T-helper 1 cell treated with Interleukin-12 subunit alpha and Interleukin-12 subunit beta and Interleukin-4 antibody, amounts not matched to agents 30 μg/mL and 1 μg/mL, for 36 hours (primary cell): ENCODE results near the gene WNT9A.
A peak's percentile ranks its signal among the peaks of the same experiment; 100 is the strongest.
"Not testable (repeated sequence)": the region's sequence is repeated elsewhere in the genome, so short reads cannot be mapped to it uniquely, and the experiment has no call there.

Experiments used
- H3K27ac Mint-ChIP-seq: one replicate; pipeline ENCODE4 v1.8.0; 2021; ENCODE audit warnings: mild to moderate bottlenecking, mixed read lengths
- H3K27me3 Mint-ChIP-seq: one replicate; pipeline ENCODE4 v1.8.0; 2021; ENCODE audit warnings: low read depth, mixed read lengths
- H3K36me3 Mint-ChIP-seq: one replicate; pipeline ENCODE4 v1.8.0; 2021; ENCODE audit warnings: low read depth, mixed read lengths
- H3K4me1 Mint-ChIP-seq: one replicate; pipeline ENCODE4 v1.8.0; 2021; ENCODE audit warnings: low read depth, mixed read lengths
- H3K4me3 Mint-ChIP-seq: one replicate; pipeline ENCODE4 v1.8.0; 2021; ENCODE audit warnings: mild to moderate bottlenecking, moderate library complexity, mixed read lengths
- H3K9me3 Mint-ChIP-seq: one replicate; pipeline ENCODE4 v1.8.0; 2021; ENCODE audit warnings: mixed read lengths

Gene WNT9A

GRCh38 chr1:227889047-227889862 lies 58.5 kb downstream of the WNT9A start:
- peaks cover 4% of the 10 kb centered on the region for H3K27me3 Mint-ChIP-seq
- peaks cover 7% of the 10 kb centered on the region for H3K4me1 Mint-ChIP-seq
- no peak overlapping the region for H3K27ac Mint-ChIP-seq
- no peak overlapping the region for H3K4me3 Mint-ChIP-seq
- no peaks in the 10 kb centered on the region for H3K9me3 Mint-ChIP-seq
- no peaks in the 10 kb centered on the region for H3K36me3 Mint-ChIP-seq

GRCh38 chr1:227888404-227889046 lies 59.2 kb downstream of the WNT9A start:
- no peaks in the 10 kb centered on the region for H3K36me3 Mint-ChIP-seq
- H3K27me3 Mint-ChIP-seq = peaks cover 4% of the 10 kb centered on the region
- H3K27ac Mint-ChIP-seq = no peak overlapping the region
- peaks cover 7% of the 10 kb centered on the region for H3K4me1 Mint-ChIP-seq
- no peaks in the 10 kb centered on the region for H3K9me3 Mint-ChIP-seq
- no peak overlapping the region for H3K4me3 Mint-ChIP-seq

GRCh38 chr1:227887697-227888403 lies 59.9 kb downstream of the WNT9A start:
- Mint-ChIP-seq H3K4me3 (no peak overlapping the region), H3K27ac (no peak overlapping the region), H3K9me3 (no peaks in the 10 kb centered on the region), H3K27me3 (peaks cover 4% of the 10 kb centered on the region), H3K36me3 (no peaks in the 10 kb centered on the region), H3K4me1 (peaks cover 7% of the 10 kb centered on the region)

DNA sequence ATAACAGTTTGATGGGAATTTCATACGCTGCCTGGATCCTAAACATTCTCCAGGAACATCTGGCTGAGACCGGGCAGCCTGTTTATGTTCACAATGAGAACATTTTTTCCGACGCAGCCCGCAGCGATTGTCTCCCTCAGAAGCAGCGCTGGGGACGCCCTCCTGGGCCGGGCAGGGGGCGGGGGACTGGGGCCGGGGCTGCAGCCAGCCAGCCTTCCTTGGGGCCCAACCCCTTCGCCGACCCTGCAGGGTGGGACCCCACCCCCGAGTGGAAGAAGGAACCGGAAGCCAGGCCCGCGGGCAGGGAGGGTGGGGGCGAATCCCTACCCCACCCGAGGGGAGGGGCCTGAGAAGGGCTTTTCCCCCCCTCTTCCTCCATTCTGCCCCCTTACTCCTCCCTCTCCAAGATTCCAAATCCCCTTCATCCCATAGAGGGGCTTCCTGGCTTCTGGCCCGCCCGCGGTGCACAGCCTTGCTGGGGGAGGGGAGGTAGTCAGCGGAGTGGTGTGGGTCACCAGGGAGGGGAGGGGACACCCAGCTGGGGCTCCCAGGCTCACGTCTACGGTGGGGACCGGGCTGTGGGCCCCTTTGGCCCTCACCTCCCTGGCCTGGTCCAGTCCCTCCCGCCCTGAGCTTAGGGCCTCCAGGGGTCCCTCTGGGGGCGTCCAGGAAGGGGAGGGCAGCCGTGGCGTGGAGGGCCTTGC lies 60.6 kb downstream of the WNT9A start:
- no peaks in the 10 kb centered on the region for H3K9me3 Mint-ChIP-seq
- H3K27ac Mint-ChIP-seq = no peak overlapping the region
- H3K36me3 Mint-ChIP-seq = no peaks in the 10 kb centered on the region
- H3K4me1 Mint-ChIP-seq = peaks cover 7% of the 10 kb centered on the region
- H3K27me3 Mint-ChIP-seq = peaks cover 4% of the 10 kb centered on the region
- no peak overlapping the region for H3K4me3 Mint-ChIP-seq

DNA sequence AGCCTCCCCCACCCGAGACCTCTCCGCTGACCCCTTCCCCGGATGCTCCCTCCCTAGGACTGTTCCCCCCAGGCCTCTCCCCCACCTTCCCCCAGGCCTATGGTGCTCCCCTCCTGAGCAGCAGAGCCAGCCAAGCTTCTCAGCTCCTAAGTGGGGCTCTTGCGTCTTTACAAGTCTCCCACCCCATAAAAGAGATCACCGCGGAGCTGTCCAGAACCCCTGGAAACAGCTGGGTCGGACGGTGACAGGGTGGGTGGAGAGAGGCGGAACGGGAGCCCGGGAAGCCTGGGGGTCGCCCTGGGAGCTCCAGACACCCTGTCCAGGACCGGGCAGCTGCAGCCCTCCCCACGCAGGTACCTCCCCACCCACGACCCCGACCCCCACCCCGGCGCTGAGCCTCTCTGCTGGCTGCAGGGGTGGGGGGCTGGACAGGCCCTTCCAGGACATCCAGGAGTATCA lies 61.2 kb downstream of the WNT9A start:
- Mint-ChIP-seq H3K27me3 (peaks cover 4% of the 10 kb centered on the region), H3K4me3 (no peak overlapping the region), H3K27ac (no peak overlapping the region), H3K36me3 (no peaks in the 10 kb centered on the region), H3K4me1 (peaks cover 7% of the 10 kb centered on the region), H3K9me3 (no peaks in the 10 kb centered on the region)

GRCh38 chr1:227885648-227886502 lies 61.9 kb downstream of the WNT9A start:
- H3K27ac Mint-ChIP-seq = peak overlapping the region; percentile 36
- H3K4me3 Mint-ChIP-seq = no peak overlapping the region
- peaks cover 4% of the 10 kb centered on the region for H3K27me3 Mint-ChIP-seq
- no peaks in the 10 kb centered on the region for H3K36me3 Mint-ChIP-seq
- H3K9me3 Mint-ChIP-seq = no peaks in the 10 kb centered on the region
- peaks cover 7% of the 10 kb centered on the region for H3K4me1 Mint-ChIP-seq

- peaks cover 7% of the 10 kb centered on the region for H3K4me1 Mint-ChIP-seq
These were observed 62.5 kb downstream of the WNT9A start for GRCh38 chr1:227885135-227885647.

DNA sequence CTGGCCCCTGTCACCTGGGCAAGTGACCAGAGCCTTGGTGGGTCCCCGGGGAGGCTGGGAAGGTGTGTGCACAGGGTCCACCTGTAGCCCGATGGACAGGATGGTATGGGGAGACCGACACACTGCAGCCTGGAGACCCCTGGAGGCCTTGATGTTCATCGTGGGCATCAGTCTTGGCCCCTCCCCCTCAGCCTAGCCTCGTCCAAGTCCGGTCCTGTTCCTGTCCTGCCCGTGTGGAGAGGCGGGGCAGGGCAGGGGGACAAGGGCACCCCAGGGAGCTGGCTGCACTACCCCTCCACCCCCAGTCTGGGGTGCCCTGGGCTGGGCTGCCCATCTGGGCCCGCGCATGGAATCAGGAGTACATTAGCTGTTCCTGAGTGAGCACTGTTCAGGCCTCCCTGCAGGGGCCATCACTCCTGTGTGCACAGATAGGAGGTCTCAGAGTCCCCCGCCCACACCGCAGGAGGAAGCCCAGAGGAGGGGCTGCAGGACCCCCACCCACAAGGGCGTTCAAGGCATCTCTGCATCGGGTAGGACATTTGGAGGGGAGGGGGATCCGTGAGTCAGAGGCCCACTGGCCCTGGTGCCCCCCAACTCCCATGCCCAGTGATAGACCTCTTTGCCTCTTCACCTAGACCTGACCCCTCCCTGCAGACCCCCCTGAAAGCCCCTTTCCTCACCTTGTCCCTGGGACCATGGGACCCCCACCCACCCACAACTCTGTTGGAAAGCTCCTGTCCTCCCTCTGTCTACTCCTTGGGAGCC lies 63.2 kb downstream of the WNT9A start:
- peaks cover 12% of the 10 kb centered on the region for H3K27me3 Mint-ChIP-seq
- peaks cover 7% of the 10 kb centered on the region for H3K4me1 Mint-ChIP-seq
- H3K4me3 Mint-ChIP-seq = no peak overlapping the region
- H3K36me3 Mint-ChIP-seq = no peaks in the 10 kb centered on the region
- no peaks in the 10 kb centered on the region for H3K9me3 Mint-ChIP-seq
- H3K27ac Mint-ChIP-seq = no peak overlapping the region

More at GRCh38 chr1:227885135-227885647, 62.5 kb downstream of the WNT9A start:
- Mint-ChIP-seq H3K27ac (peak overlapping the region; percentile 36), H3K9me3 (no peaks in the 10 kb centered on the region), H3K27me3 (peaks cover 6% of the 10 kb centered on the region), H3K4me3 (no peak overlapping the region), H3K36me3 (no peaks in the 10 kb centered on the region)

DNA sequence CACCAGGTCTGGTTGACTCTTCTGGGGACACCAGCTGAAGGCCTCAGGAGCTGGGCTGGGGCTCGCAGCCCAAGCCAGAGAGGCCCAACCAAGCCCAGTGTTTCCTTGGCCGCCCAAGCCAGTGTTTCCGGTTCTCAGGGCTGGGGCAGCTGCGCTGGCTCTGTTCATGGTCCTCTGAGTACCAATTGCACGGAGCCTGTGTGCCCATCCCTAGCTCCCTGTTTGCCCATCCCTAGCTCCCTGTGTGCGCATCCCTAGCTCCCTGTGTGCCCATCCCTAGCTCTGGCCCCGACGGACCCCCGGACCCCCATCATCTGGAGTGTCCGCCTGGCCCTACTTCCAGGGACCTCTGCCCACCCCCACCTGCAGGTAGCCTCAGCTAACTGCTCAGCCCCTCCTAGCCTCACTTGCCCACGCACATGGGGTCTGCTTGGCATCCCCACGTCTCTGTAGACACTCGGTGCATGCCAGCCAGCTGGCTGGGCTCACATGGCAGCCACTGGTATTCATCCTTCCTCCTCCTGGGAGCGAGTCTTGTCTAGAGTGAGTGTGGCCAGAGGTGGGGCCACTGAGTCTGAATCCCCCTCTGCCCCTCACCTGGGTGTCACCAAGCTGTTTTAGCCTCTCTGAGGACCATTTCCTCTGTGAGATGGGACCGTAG lies 64.0 kb downstream of the WNT9A start:
- Mint-ChIP-seq H3K4me3 (no peak overlapping the region), H3K27me3 (peaks cover 17% of the 10 kb centered on the region), H3K27ac (no peak overlapping the region), H3K4me1 (peaks cover 7% of the 10 kb centered on the region), H3K36me3 (no peaks in the 10 kb centered on the region), H3K9me3 (no peaks in the 10 kb centered on the region)

DNA sequence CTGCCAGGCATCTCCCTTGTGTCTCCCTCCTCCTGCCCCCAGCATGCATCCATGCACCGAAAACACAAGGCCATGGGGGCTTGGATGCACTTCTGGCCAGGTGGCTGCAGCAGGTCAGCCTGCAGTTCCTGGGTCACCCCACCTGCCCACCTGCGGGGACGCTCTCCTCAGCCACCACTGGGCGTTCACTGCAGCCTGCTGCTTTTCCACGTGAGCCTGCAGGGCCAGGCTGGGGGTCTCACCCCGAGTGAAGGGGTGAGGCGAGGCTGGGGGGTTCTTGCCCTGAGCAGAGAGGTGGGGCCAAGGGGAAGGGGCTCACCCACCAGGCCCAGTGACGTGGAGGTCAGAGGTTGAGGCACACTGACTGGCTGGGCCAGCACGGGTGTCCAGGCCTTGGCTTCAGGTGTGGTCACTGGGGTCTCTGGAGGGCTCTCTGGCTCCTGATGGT lies 64.6 kb downstream of the WNT9A start:
- Mint-ChIP-seq H3K27ac (no peak overlapping the region), H3K36me3 (no peaks in the 10 kb centered on the region), H3K4me3 (no peak overlapping the region)

DNA sequence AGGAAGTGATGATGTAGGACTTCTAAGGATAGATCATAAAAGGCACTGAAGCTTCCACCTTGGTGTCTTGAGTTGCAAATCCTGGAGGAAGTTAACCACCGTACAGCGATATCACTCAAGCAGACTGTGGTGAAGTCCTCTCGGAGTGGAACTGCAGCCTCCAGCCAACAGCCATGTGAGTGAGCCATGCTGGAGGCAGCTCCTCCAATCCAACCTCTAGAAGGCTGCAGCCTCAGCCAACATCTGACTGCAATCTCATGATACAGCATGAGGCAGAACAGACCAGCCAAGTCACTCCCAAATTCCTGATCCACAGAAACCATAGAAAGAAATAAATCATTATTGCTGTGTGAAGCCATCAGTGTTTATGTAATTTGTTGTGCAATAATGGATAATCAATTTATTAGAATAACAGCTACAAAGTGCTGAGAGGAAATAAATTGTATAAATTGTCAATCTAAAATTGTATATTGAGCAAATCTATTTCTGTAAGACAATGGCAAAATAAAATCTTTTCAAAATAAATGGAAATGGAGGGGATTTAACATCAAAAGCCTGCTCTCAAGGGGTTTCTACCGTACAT lies 67.3 kb downstream of the WNT9A start:
- Mint-ChIP-seq H3K27me3 (peaks cover 19% of the 10 kb centered on the region), H3K9me3 (no peaks in the 10 kb centered on the region), H3K4me3 (no peak overlapping the region), H3K36me3 (no peaks in the 10 kb centered on the region), H3K27ac (no peak overlapping the region), H3K4me1 (peaks cover 2% of the 10 kb centered on the region)

More for the DNA sequence above, 64.6 kb downstream of the WNT9A start:
- peaks cover 17% of the 10 kb centered on the region for H3K27me3 Mint-ChIP-seq
- no peaks in the 10 kb centered on the region for H3K9me3 Mint-ChIP-seq
- peaks cover 7% of the 10 kb centered on the region for H3K4me1 Mint-ChIP-seq

GRCh38 chr1:227877810-227878209 lies 69.9 kb downstream of the WNT9A start:
- H3K9me3 Mint-ChIP-seq, H3K36me3 Mint-ChIP-seq: not testable (repeated sequence)

More at GRCh38 chr1:227877810-227878209, 69.9 kb downstream of the WNT9A start:
- not testable (repeated sequence) for H3K27ac Mint-ChIP-seq, H3K4me1 Mint-ChIP-seq, H3K4me3 Mint-ChIP-seq
- peaks cover 45% of the 10 kb centered on the region for H3K27me3 Mint-ChIP-seq
